Measurements from ENCODE around the gene KIF21A. TPM values are rescaled to one million over a fixed set of nuclear protein-coding genes. Genes with fewer than 3 reads are reported as not detected.
"Not testable (repeated sequence)": the region's sequence is repeated elsewhere in the genome, so short reads cannot be mapped to it uniquely, and the experiment has no call there.

The KIF21A gene
- total and polyA plus RNA-seq, 3 experiments from 2014 or later = 18.8 to 44.6 (median 43.9) TPM

DNA sequence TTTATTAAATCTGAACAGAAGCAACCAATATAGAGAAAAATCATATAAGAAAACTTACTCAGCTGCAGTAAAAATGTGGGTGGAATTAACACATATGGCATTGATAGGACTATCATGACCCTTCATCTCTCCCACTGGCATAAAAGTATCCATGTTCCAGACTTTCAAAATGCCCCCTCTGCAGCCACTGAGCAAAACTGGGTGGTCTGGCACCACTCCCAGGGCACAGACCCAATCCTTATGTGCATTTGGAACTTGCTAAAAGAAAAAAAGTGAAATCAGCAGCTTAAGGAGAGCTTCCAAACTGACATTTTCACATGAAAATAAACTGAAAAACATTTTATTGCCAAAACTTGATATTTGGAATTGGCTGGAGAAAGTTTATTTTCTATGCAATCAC is 141.5 kb downstream of the KIF21A start:
- no peaks in the 10 kb centered on the region for H3K27me3 Mint-ChIP-seq
- H3K36me3 Mint-ChIP-seq = peaks cover 32 to 67% (median 39%) of the 10 kb centered on the region in 3 donors
- no peak overlapping the region for H3K27ac Mint-ChIP-seq
- Histone ChIP-seq H3K4me1 (ENCODE audit: insufficient read depth, low read length) (no peaks in the 10 kb centered on the region), H3K36me3 (ENCODE audit: insufficient read depth, low read length) (no peaks in the 10 kb centered on the region), H3K27ac (ENCODE audit: low read depth, low read length) (no peak overlapping the region), H3K27me3 (ENCODE audit: insufficient read depth, low read length, poor library complexity, severe bottlenecking) (no peaks in the 10 kb centered on the region), H3K4me3 (ENCODE audit: low read length) (no peak overlapping the region), H3K9me3 (ENCODE audit: low read length) (no peaks in the 10 kb centered on the region)
- CTCF ChIA-PET = no interaction called here
- peaks cover 3 to 10% (median 6%) of the 10 kb centered on the region in 3 donors for H3K4me1 Mint-ChIP-seq
- H3K9me3 Mint-ChIP-seq = peaks cover 0 to 2% (median 0%) of the 10 kb centered on the region in 5 donors
- DNase-seq = no peak
- POLR2A ChIA-PET = no interaction called here
- H3K4me3 Mint-ChIP-seq = no peak overlapping the region

DNA sequence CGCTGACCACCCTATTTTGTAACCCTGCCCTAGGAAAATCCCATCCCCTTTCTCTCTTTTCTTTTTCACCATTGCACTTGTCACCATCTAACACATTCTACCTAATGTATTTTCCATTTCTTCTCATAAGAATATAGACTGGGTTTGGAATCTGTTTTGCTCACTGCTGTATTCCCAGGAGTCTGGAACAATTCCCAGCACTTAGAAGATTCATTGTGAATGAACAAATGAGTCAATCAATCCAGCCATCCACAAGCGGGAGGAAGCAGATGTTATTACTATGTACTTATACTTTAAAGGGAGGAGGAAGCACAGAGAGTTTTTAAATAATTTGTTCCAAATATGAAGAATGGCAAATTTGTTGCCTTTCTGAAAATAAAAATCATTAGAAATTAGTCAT is 142.1 kb downstream of the KIF21A start:
- CTCF ChIA-PET = no interaction called here
- POLR2A ChIA-PET = no interaction called here

DNA sequence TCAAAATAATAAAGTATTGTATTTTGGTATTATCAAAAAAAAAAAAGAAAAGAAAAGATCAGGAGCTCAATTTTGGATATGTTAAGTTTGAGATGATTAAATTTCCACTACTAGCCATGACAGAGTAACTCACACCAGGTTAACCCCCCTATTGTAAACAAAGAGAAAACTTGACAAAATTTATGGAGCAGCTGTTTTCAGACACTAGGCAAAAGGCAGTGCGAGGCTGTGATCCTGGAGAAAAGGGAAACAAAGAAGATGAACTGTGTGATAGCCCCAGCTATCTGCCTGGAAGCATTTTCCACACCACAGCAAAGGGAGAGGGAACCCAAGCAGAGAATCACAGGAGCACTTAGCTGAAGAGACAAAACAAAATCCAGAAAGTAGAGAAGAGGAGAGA is 145.0 kb downstream of the KIF21A start:
- Histone ChIP-seq H3K9me3 (ENCODE audit: low read length) (no peaks in the 10 kb centered on the region), H3K27me3 (ENCODE audit: insufficient read depth, low read length, poor library complexity, severe bottlenecking) (no peaks in the 10 kb centered on the region), H3K4me3 (ENCODE audit: low read length) (no peak overlapping the region), H3K4me1 (ENCODE audit: insufficient read depth, low read length) (no peaks in the 10 kb centered on the region), H3K36me3 (ENCODE audit: insufficient read depth, low read length) (no peaks in the 10 kb centered on the region), H3K27ac (ENCODE audit: low read depth, low read length) (no peak overlapping the region)
- Mint-ChIP-seq H3K4me1 (peaks cover 3 to 10% (median 6%) of the 10 kb centered on the region in 3 donors), H3K9me3 (peaks cover 0 to 2% (median 0%) of the 10 kb centered on the region in 5 donors), H3K27me3 (no peaks in the 10 kb centered on the region), H3K27ac (peak overlapping the region in 3 of 8 donors; percentile 13 to 28 (median 25)), H3K4me3 (no peak overlapping the region), H3K36me3 (peaks cover 25 to 67% (median 31%) of the 10 kb centered on the region in 3 donors)
- DNase-seq = no peak
- ChIA-PET POLR2A (no interaction called here), CTCF (no interaction called here)

More for the DNA sequence above, 142.1 kb downstream of the KIF21A start:
- Histone ChIP-seq H3K9me3 (ENCODE audit: low read length) (no peaks in the 10 kb centered on the region), H3K27me3 (ENCODE audit: insufficient read depth, low read length, poor library complexity, severe bottlenecking) (no peaks in the 10 kb centered on the region), H3K36me3 (ENCODE audit: insufficient read depth, low read length) (no peaks in the 10 kb centered on the region), H3K27ac (ENCODE audit: low read depth, low read length) (no peak overlapping the region), H3K4me1 (ENCODE audit: insufficient read depth, low read length) (no peaks in the 10 kb centered on the region), H3K4me3 (ENCODE audit: low read length) (no peak overlapping the region)
- H3K27ac Mint-ChIP-seq = peak overlapping the region in 1 of 8 donors; percentile 7
- peaks cover 0 to 2% (median 0%) of the 10 kb centered on the region in 5 donors for H3K9me3 Mint-ChIP-seq
- DNase-seq = no peak
- peaks cover 32 to 63% (median 41%) of the 10 kb centered on the region in 3 donors for H3K36me3 Mint-ChIP-seq
- no peak overlapping the region for H3K4me3 Mint-ChIP-seq
- no peaks in the 10 kb centered on the region for H3K27me3 Mint-ChIP-seq
- peaks cover 3 to 10% (median 6%) of the 10 kb centered on the region in 3 donors for H3K4me1 Mint-ChIP-seq

DNA sequence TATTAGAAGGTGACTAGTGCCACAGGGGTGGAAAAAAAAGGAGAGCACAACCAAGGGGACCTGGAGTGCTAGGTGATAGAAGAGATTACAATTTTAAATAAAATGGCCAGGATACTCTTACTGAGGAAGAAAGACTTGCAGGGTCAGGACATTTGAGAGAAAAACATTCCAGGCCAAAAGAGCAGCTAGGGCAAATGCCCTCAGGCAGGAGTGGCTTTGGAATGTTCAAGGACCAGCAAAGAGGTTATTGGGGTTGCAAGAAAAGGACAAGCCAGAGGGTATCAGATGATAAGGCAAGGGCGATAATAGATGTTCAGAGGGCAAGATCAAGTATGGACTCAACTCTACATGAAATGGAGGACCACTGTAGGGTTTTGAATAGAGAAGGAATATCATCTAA is 146.4 kb downstream of the KIF21A start:
- CTCF ChIA-PET = interaction anchor here (0.6 kb wide), 1 partner anchor 23 kb away, joined by 3 read pairs; no protein-coding TSS in a partner anchor
- no peaks in the 10 kb centered on the region for H3K27me3 Mint-ChIP-seq
- H3K27ac ChIP-seq (ENCODE audit: low read depth, low read length) = no peak overlapping the region
- no peaks in the 10 kb centered on the region for H3K36me3 ChIP-seq (ENCODE audit: insufficient read depth, low read length)
- POLR2A ChIA-PET = interaction anchor here (0.6 kb wide), 1 partner anchor 183 kb away, joined by 3 read pairs; no protein-coding TSS in a partner anchor
- peaks cover 3 to 10% (median 6%) of the 10 kb centered on the region in 3 donors for H3K4me1 Mint-ChIP-seq
- no peaks in the 10 kb centered on the region for H3K9me3 ChIP-seq (ENCODE audit: low read length)
- H3K9me3 Mint-ChIP-seq = peaks cover 0 to 2% (median 0%) of the 10 kb centered on the region in 5 donors
- no peaks in the 10 kb centered on the region for H3K4me1 ChIP-seq (ENCODE audit: insufficient read depth, low read length)
- H3K4me3 Mint-ChIP-seq = no peak overlapping the region
- H3K27me3 ChIP-seq (ENCODE audit: insufficient read depth, low read length, poor library complexity, severe bottlenecking) = no peaks in the 10 kb centered on the region
- H3K36me3 Mint-ChIP-seq = peaks cover 25 to 61% (median 31%) of the 10 kb centered on the region in 3 donors
- H3K27ac Mint-ChIP-seq = no peak overlapping the region
- no peak overlapping the region for H3K4me3 ChIP-seq (ENCODE audit: low read length)
- DNase-seq = no peak

DNA sequence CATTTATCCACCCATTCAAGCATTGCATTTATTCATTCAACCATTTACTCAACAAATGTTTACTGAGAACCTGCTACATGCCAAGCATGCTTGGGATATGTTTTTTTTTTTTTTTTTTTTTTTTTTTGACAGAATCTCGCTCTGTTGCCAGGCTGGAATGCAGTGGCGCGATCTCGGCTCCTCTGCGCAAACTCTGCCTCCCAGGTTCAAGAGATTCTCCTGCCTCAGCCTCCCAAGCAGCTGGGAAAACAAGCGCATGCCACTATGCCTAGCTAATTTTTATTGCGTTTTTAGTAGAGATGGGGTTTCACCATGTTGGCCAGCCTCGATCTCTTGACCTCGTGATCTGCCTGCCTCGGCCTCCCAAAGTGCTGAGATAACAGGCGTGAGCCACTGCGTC is 147.3 kb downstream of the KIF21A start:
- DNase-seq; H3K4me3 ChIP-seq (ENCODE audit: low read length); H3K27me3 ChIP-seq (ENCODE audit: insufficient read depth, low read length, poor library complexity, severe bottlenecking); POLR2A ChIA-PET; CTCF ChIA-PET; H3K9me3 ChIP-seq (ENCODE audit: low read length); H3K9me3 Mint-ChIP-seq; H3K27me3 Mint-ChIP-seq; H3K4me1 Mint-ChIP-seq; H3K4me3 Mint-ChIP-seq; H3K27ac ChIP-seq (ENCODE audit: low read depth, low read length); H3K4me1 ChIP-seq (ENCODE audit: insufficient read depth, low read length); H3K36me3 ChIP-seq (ENCODE audit: insufficient read depth, low read length): not testable (repeated sequence)
- peak overlapping the region in 1 of 8 donors; percentile 52 for H3K27ac Mint-ChIP-seq
- peaks cover 22 to 56% (median 31%) of the 10 kb centered on the region in 3 donors for H3K36me3 Mint-ChIP-seq

DNA sequence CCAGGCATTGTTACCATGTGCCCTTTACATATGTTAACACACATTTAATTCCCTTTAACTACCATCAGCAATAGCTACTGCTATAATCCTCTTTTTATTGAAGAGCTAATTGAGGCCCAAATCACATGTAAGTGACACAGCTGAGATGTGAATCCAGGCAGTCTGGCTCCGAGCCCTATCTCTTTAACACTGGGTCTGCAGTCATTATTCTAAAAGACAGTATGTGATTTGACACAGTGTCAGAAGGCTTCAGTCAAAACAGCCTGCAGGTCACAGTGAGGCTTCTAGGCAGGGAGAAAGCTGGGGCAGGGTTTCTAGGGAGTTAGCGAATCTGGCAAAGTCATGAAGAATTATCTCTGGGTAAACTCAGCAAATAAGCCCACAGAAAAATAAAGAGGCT is 148.2 kb downstream of the KIF21A start:
- H3K4me1 ChIP-seq (ENCODE audit: insufficient read depth, low read length) = no peaks in the 10 kb centered on the region
- ChIA-PET POLR2A (no interaction called here), CTCF (interaction anchor here (1.4 kb wide), 1 partner anchor 21 kb away, joined by 5 read pairs; no protein-coding TSS in a partner anchor)
- H3K27me3 Mint-ChIP-seq = no peaks in the 10 kb centered on the region
- no peak for DNase-seq
- H3K9me3 Mint-ChIP-seq = peaks cover 0 to 2% (median 0%) of the 10 kb centered on the region in 5 donors
- H3K27ac ChIP-seq (ENCODE audit: low read depth, low read length) = no peak overlapping the region
- no peaks in the 10 kb centered on the region for H3K27me3 ChIP-seq (ENCODE audit: insufficient read depth, low read length, poor library complexity, severe bottlenecking)
- no peaks in the 10 kb centered on the region for H3K36me3 ChIP-seq (ENCODE audit: insufficient read depth, low read length)
- peaks cover 3 to 10% (median 6%) of the 10 kb centered on the region in 3 donors for H3K4me1 Mint-ChIP-seq
- no peak overlapping the region for H3K4me3 Mint-ChIP-seq
- H3K9me3 ChIP-seq (ENCODE audit: low read length) = no peaks in the 10 kb centered on the region
- H3K4me3 ChIP-seq (ENCODE audit: low read length) = no peak overlapping the region
- no peak overlapping the region for H3K27ac Mint-ChIP-seq
- peaks cover 20 to 50% (median 27%) of the 10 kb centered on the region in 3 donors for H3K36me3 Mint-ChIP-seq

DNA sequence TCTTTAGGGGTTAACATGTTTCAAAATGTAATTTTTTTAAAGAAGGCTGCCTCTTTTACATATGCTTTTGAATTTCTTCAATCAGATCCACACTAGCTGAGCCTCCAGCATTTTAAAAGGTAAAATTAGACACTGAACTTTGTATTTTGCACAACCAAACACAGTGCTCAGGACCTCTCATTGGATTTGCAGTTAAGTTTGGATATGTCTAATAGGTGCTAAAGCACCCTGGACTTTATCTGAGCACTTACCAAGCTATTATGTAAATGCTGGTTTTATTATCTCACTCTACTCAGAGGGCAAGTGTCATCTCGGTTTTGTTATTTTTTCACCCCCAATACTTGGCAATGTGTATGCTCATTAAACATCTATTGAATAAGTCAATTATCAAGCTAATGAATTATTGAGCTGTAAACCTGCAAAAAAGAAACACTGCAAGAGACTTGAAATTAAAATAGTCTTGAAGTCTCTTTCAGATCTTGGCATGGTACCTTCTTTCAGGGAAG is 150.7 kb downstream of the KIF21A start:
- no peak overlapping the region for H3K4me3 Mint-ChIP-seq
- H3K9me3 Mint-ChIP-seq = peaks cover 0 to 2% (median 0%) of the 10 kb centered on the region in 5 donors
- no peaks in the 10 kb centered on the region for H3K9me3 ChIP-seq (ENCODE audit: low read length)
- no peak overlapping the region for H3K4me3 ChIP-seq (ENCODE audit: low read length)
- ChIA-PET POLR2A (no interaction called here), CTCF (interaction anchor here (1.0 to 1.4 kb wide), 2 partner anchors 10 to 26 kb away, joined by 3 read pairs; no protein-coding TSS in a partner anchor)
- no peak overlapping the region for H3K27ac ChIP-seq (ENCODE audit: low read depth, low read length)
- H3K4me1 ChIP-seq (ENCODE audit: insufficient read depth, low read length) = no peaks in the 10 kb centered on the region
- H3K27me3 ChIP-seq (ENCODE audit: insufficient read depth, low read length, poor library complexity, severe bottlenecking) = no peaks in the 10 kb centered on the region
- no peak for DNase-seq
- no peaks in the 10 kb centered on the region for H3K27me3 Mint-ChIP-seq
- no peak overlapping the region for H3K27ac Mint-ChIP-seq
- peaks cover 3 to 6% (median 4%) of the 10 kb centered on the region in 3 donors for H3K4me1 Mint-ChIP-seq
- peaks cover 10 to 34% (median 12%) of the 10 kb centered on the region in 3 donors for H3K36me3 Mint-ChIP-seq
- no peaks in the 10 kb centered on the region for H3K36me3 ChIP-seq (ENCODE audit: insufficient read depth, low read length)

DNA sequence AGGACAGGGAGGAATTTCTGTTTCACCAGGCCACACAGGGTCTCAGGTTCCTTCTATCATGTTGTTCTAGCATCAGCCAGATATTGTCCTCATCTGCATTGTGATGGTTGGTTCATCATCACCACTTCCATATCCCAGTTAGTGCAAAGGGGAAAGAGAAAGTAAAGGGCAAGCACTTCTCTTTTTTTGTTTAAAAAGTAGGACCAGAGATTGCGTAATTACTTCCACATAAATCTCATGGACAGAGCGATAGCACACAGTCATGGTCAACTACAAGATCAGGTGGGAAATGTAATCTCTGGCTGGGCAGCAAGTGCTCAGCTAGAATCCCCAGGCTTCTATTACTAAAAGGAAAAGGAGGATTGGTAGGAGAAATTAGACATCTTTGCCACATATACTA is 155.1 kb downstream of the KIF21A start:
- CTCF ChIA-PET = interaction anchor here (1.3 kb wide), 1 partner anchor 15 kb away, joined by 3 read pairs; no protein-coding TSS in a partner anchor
- POLR2A ChIA-PET = no interaction called here
- no peak overlapping the region for H3K27ac ChIP-seq (ENCODE audit: low read depth, low read length)

More for the DNA sequence above, 155.1 kb downstream of the KIF21A start:
- Mint-ChIP-seq H3K36me3 (peaks cover 0 to 5% (median 4%) of the 10 kb centered on the region in 3 donors), H3K27ac (no peak overlapping the region), H3K4me1 (peaks cover 0 to 5% (median 4%) of the 10 kb centered on the region in 3 donors), H3K9me3 (no peaks in the 10 kb centered on the region), H3K4me3 (no peak overlapping the region), H3K27me3 (peaks cover 0 to 3% of the 10 kb centered on the region in 2 donors)
- DNase-seq = no peak
- H3K27me3 ChIP-seq (ENCODE audit: insufficient read depth, low read length, poor library complexity, severe bottlenecking) = no peaks in the 10 kb centered on the region
- no peaks in the 10 kb centered on the region for H3K9me3 ChIP-seq (ENCODE audit: low read length)
- H3K4me1 ChIP-seq (ENCODE audit: insufficient read depth, low read length) = no peaks in the 10 kb centered on the region
- no peak overlapping the region for H3K4me3 ChIP-seq (ENCODE audit: low read length)
- no peaks in the 10 kb centered on the region for H3K36me3 ChIP-seq (ENCODE audit: insufficient read depth, low read length)

Data from CD8-positive, alpha-beta memory T cell (primary cell).